DND-41 (cell line): Measurements from ENCODE around the gene C17orf78.

ENCODE experiments used
- ATAC-seq: fragments of 200-7000 bp; cut with Tn5 transposase; 3 replicates; pipeline ENCODE4 v1.9.1; 2021; ENCODE audit warnings: low read depth; ENCODE audit not compliant: insufficient read depth
- DNase-seq: peaks from one replicate; pipeline ENCODE4 v3.0.0-alpha.2; 2020
- H2AFZ ChIP-seq: 2 replicates; pipeline ENCODE4 v1.6.0; 2012; ENCODE audit warnings: low read depth, low read length
- H3K27ac ChIP-seq: 2 replicates; pipeline ENCODE4 v1.5.1; 2012; ENCODE audit warnings: low read length, inconsistent platforms
- H3K27me3 ChIP-seq: fragments of 200-600 bp; sonication (generic); 2 replicates; pipeline ENCODE4 v1.6.0; 2012; ENCODE audit warnings: low read length, mild to moderate bottlenecking, inconsistent platforms; ENCODE audit not compliant: insufficient read depth, poor library complexity
- H3K36me3 ChIP-seq: 2 replicates; pipeline ENCODE4 v1.5.1; 2012; ENCODE audit warnings: low read length, inconsistent platforms; ENCODE audit not compliant: insufficient read depth
- H3K4me1 ChIP-seq: 2 replicates; pipeline ENCODE4 v1.5.1; 2012; ENCODE audit warnings: mild to moderate bottlenecking, low read length; ENCODE audit not compliant: insufficient read depth
- H3K4me2 ChIP-seq: 2 replicates; pipeline ENCODE4 v1.6.0; 2012; ENCODE audit warnings: mild to moderate bottlenecking, moderate library complexity, low read length, inconsistent platforms; ENCODE audit not compliant: insufficient read depth
- H3K4me3 ChIP-seq, 2 experiments: fragments of 200-600 bp in 1 of 2; shearing (Covaris generic) in 1 of 2; 2 replicates each; pipeline ENCODE4 v1.5.1; 2012 to 2016; ENCODE audit warnings: inconsistent platforms in 2 of 2, low read length in 2 of 2, mild to moderate bottlenecking in 2 of 2, low read depth in 1 of 2, moderate library complexity in 1 of 2
- H3K79me2 ChIP-seq: 2 replicates; pipeline ENCODE4 v1.6.0; 2012; ENCODE audit warnings: low read length, inconsistent platforms; ENCODE audit not compliant: insufficient read depth
- H3K9ac ChIP-seq: 2 replicates; pipeline ENCODE4 v1.6.0; 2012; ENCODE audit warnings: low read depth, mild to moderate bottlenecking, inconsistent platforms, low read length, moderate library complexity
- H3K9me3 ChIP-seq: 2 replicates; pipeline ENCODE4 v1.5.1; 2012; ENCODE audit warnings: low read length, moderate library complexity, mild to moderate bottlenecking, inconsistent platforms; ENCODE audit not compliant: insufficient read depth, severe bottlenecking
- H4K20me1 ChIP-seq: 2 replicates; pipeline ENCODE4 v1.6.0; 2012; ENCODE audit warnings: low read length; ENCODE audit not compliant: insufficient read depth
- EZH2 ChIP-seq: IDR thresholded peaks from 3 replicates; pipeline ENCODE4 v1.6.1; 2012; ENCODE audit warnings: borderline replicate concordance, low read depth, mild to moderate bottlenecking, moderate library complexity, low read length, inconsistent platforms; ENCODE audit not compliant: severe bottlenecking
- TF ChIP-seq, protein P1 (sequence below): IDR thresholded peaks from 2 replicates; pipeline ENCODE4 v1.5.1; 2012; ENCODE audit warnings: borderline replicate concordance, low read length, moderate library complexity, mild to moderate bottlenecking; ENCODE audit not compliant: poor library complexity, severe bottlenecking; ENCODE audit errors: extremely low read depth

C17orf78 gene

DNA sequence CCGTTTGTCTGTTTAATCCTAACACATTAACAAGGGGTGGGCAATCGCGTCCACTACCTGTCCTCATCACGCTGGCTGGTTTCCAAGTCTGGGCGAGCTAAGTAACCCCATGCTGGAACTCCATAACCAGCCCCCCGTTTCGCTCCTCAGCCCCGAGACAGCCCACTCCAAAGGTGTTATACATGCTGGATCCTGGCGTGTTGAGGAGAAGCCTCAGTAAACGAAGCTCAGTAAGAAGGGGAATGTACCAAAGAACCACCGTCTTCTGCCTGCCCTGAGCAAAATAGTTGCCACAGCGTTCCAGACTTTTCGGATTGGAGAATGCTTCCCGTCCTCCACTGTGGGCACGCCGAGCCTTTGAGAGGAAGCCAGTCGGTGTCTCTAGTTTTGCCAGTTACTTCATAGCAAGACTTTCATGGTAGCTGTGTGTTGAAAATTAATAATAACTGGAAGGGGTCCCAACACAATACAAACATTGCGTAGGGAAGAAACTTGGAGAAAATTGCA, 16.1 kb upstream of the C17orf78 start:
- ATAC-seq, result no peak
- H2AFZ ChIP-seq, result peak overlapping the region; percentile 84

DNA sequence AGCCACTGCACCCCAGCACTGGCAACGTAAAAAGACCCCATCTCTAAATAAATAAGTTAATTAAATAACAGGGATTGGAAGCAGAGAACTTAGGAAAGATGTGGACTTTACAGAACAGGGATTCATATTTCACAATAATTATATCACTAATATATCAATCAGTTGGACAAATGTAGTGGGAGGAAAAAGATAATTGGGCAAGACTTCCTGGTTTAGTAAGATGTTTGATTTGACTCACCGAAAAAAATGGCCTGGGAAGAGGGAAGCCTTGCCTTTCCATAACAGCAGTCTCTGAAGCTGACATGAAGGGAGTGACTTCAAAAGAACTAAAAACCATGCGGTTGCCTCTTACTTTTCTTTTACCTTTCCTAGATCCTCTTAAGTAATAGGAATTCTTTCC, 15.2 kb upstream of the C17orf78 start:
- H3K36me3 ChIP-seq, result no peaks in the 10 kb centered on the region; the same call in 1 of the 2 replicates
- DNase-seq (no peak), ATAC-seq (no peak)
- no peak overlapping the region for H3K4me3 ChIP-seq
- H3K9ac ChIP-seq, result no peak overlapping the region
- H3K4me1 ChIP-seq, result peaks cover 26% of the 10 kb centered on the region
- H4K20me1 ChIP-seq, result no peaks in the 10 kb centered on the region
- no peak overlapping the region for H3K27ac ChIP-seq
- peaks cover 32% of the 10 kb centered on the region for H3K79me2 ChIP-seq
- H2AFZ ChIP-seq, result no peak overlapping the region
- H3K9me3 ChIP-seq, result no peaks in the 10 kb centered on the region
- TF ChIP-seq EZH2, result no peak
- TF ChIP-seq, protein P1, sequence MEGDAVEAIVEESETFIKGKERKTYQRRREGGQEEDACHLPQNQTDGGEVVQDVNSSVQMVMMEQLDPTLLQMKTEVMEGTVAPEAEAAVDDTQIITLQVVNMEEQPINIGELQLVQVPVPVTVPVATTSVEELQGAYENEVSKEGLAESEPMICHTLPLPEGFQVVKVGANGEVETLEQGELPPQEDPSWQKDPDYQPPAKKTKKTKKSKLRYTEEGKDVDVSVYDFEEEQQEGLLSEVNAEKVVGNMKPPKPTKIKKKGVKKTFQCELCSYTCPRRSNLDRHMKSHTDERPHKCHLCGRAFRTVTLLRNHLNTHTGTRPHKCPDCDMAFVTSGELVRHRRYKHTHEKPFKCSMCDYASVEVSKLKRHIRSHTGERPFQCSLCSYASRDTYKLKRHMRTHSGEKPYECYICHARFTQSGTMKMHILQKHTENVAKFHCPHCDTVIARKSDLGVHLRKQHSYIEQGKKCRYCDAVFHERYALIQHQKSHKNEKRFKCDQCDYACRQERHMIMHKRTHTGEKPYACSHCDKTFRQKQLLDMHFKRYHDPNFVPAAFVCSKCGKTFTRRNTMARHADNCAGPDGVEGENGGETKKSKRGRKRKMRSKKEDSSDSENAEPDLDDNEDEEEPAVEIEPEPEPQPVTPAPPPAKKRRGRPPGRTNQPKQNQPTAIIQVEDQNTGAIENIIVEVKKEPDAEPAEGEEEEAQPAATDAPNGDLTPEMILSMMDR, result no peak
- no peak overlapping the region for H3K4me2 ChIP-seq
- no peaks in the 10 kb centered on the region for H3K27me3 ChIP-seq

More for the DNA sequence above, 16.1 kb upstream of the C17orf78 start:
- H3K4me1 ChIP-seq, result peaks cover 26% of the 10 kb centered on the region
- no peak for DNase-seq
- no peaks in the 10 kb centered on the region for H3K27me3 ChIP-seq
- peak overlapping the region; percentile 92 for H3K9ac ChIP-seq
- H3K79me2 ChIP-seq, result peaks cover 39% of the 10 kb centered on the region
- TF ChIP-seq EZH2, result no peak
- TF ChIP-seq, protein P1, result no peak
- H3K36me3 ChIP-seq, result no peaks in the 10 kb centered on the region; the same call in 1 of the 2 replicates
- H4K20me1 ChIP-seq, result no peaks in the 10 kb centered on the region
- peak overlapping the region; percentile 92 for H3K4me2 ChIP-seq
- H3K4me3 ChIP-seq, result peak overlapping the region; percentile 16 to 96; a peak in 3 of 4 replicates
- peak overlapping the region; percentile 59 for H3K27ac ChIP-seq
- H3K9me3 ChIP-seq, result no peaks in the 10 kb centered on the region

DNA sequence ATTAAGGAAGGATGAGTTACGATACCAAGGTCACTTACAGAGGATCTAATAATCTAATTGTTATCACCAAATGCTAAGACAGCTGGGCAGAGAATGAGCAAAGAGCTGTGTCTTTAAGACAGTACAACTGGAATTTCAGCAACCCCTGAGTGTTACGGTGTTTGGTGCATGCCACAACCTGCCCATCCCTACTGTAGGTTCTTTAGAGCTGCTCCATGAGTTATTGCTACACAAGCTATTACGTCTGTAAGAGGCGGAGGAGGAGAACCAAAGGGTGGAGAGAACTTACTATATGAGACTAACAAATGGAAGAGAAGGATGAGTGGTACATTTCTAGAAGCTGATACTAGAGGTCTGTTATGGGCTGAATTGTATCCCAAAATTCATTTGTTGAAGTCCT, 14.2 kb upstream of the C17orf78 start:
- no peak for ATAC-seq
- no peaks in the 10 kb centered on the region for H3K27me3 ChIP-seq
- peaks cover 26% of the 10 kb centered on the region for H3K4me1 ChIP-seq
- peaks cover 24% of the 10 kb centered on the region for H3K79me2 ChIP-seq
- no peak overlapping the region for H3K4me2 ChIP-seq
- H3K9ac ChIP-seq, result no peak overlapping the region
- H3K9me3 ChIP-seq, result no peaks in the 10 kb centered on the region
- no peaks in the 10 kb centered on the region for H4K20me1 ChIP-seq
- H2AFZ ChIP-seq, result no peak overlapping the region
- no peaks in the 10 kb centered on the region; the same call in 1 of the 2 replicates for H3K36me3 ChIP-seq
- no peak overlapping the region for H3K27ac ChIP-seq
- no peak for DNase-seq
- no peak overlapping the region for H3K4me3 ChIP-seq
- TF ChIP-seq EZH2, result no peak
- TF ChIP-seq, protein P1, result no peak
